ENCODE measurements around the gene CD47. TPM values are rescaled to one million over a fixed set of nuclear protein-coding genes. Genes with fewer than 3 reads are reported as not detected.

CD47 gene
- total and polyA plus RNA-seq, 2 of the 4 experiments (the other 2 are of a cell fraction) = 45.9 to 52.0 TPM

DNA sequence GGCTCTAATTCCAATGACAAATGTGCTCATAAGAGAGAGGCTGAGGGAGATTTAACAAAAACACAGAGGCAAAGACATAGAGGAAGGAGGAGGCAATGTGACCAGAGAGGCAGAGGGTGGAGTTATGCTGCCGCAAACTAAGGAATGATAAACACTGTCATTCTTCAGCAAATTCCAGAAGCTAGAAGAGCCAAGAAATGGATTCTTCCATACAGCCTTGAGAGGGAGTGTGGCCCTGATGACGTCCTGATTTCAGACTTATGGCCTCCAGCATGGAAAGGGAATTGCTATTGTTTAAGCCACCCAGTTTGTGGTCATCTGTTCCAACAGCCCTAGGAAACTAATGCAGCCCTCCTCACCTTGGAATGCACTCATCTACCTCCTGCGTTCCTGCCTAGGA lies 30.5 kb downstream of the CD47 start:
- peak overlapping the region; percentile 89 for H2AK9ac ChIP-seq (replicated peaks; ENCODE audit: low read depth, low read length, poor library complexity)
- TF ChIP-seq, protein P1, sequence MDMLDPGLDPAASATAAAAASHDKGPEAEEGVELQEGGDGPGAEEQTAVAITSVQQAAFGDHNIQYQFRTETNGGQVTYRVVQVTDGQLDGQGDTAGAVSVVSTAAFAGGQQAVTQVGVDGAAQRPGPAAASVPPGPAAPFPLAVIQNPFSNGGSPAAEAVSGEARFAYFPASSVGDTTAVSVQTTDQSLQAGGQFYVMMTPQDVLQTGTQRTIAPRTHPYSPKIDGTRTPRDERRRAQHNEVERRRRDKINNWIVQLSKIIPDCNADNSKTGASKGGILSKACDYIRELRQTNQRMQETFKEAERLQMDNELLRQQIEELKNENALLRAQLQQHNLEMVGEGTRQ (IDR thresholded peaks at IDR 0.05; ENCODE audit: low read depth, low read length) = no peak
- TF ChIP-seq FOS (IDR thresholded peaks at IDR 0.05; ENCODE audit: low read depth, low read length) (no peak), MXI1 (IDR thresholded peaks at IDR 0.05; ENCODE audit: borderline replicate concordance, low read depth, low read length) (no peak; the same call in 1 of the 2 replicates), BHLHE40 (IDR thresholded peaks at IDR 0.05; ENCODE audit: low read depth, low read length) (peak; percentile 36; the same call in 1 of the 2 replicates), RAD21 (IDR thresholded peaks at IDR 0.05; ENCODE audit: low read length) (no peak), NFE2L2 (IDR thresholded peaks at IDR 0.05; ENCODE audit: low read depth, low read length) (no peak)
- H3K27ac ChIP-seq (ENCODE audit: insufficient read depth, low read length) = peak overlapping the region; percentile 88
- peak overlapping the region; percentile 69 for H4K5ac ChIP-seq (ENCODE audit: low read depth, low read length)
- H2BK120ac ChIP-seq (ENCODE audit: low read depth, low read length) = peak overlapping the region; percentile 80
- H3K36me3 ChIP-seq (ENCODE audit: control insufficient read depth, insufficient read depth, low read length) = peaks cover 17% of the 10 kb centered on the region
- H3K23ac ChIP-seq (ENCODE audit: low read depth, low read length) = peak overlapping the region; percentile 77; the same call in 1 of the 2 replicates
- in situ Hi-C loops (cut with MboI; ENCODE audit: low sequenced_read_pairs) (no loop called here), dilution Hi-C loops (cut with HindIII; ENCODE audit: low sequenced_read_pairs, unreplicated experiment) (no loop called here), intact Hi-C loops (cut with micrococcal nuclease) (loop anchor here (10.0 kb wide), 2 partner anchors 344 to 494 kb away; no protein-coding TSS in a partner anchor)
- no TSS peak for BruUV-seq (replicated peaks)
- peaks cover 12% of the 10 kb centered on the region for H3K9me1 ChIP-seq (ENCODE audit: insufficient read depth, low read length)
- H3K4ac ChIP-seq (ENCODE audit: low read depth, low read length) = peak overlapping the region; percentile 89
- no peak overlapping the region for H3K9ac ChIP-seq (ENCODE audit: low read depth, low read length)
- H4K91ac ChIP-seq (ENCODE audit: insufficient read depth, low read depth, low read length) = peak overlapping the region; percentile 97
- CTCF ChIA-PET = interaction anchor here (1.0 kb wide), 2 partner anchors 9 to 417 kb away, joined by 3 to 4 read pairs; no protein-coding TSS in a partner anchor
- peak overlapping the region; percentile 81 for H3K18ac ChIP-seq (ENCODE audit: low read depth, low read length)
- H4K8ac ChIP-seq (ENCODE audit: low read depth in 2 of 2, low read length in 2 of 2) = peak overlapping the region; percentile 26 to 90; a peak in 3 of 4 replicates
- H3K4me1 ChIP-seq (ENCODE audit: control insufficient read depth, insufficient read depth, low read length) = peaks cover 6% of the 10 kb centered on the region
- H3K14ac ChIP-seq (replicated peaks; ENCODE audit: low read depth, low read length) = peak overlapping the region; percentile 68
- POLR2A ChIA-PET (ENCODE audit: unreplicated experiment) = no interaction called here
- no peaks in the 10 kb centered on the region for H3K27me3 ChIP-seq (ENCODE audit: control insufficient read depth, insufficient read depth, low read length)
- no peaks in the 10 kb centered on the region for H3K9me3 ChIP-seq (ENCODE audit: control insufficient read depth, insufficient read depth, low read length)
- WGBS, 2 experiments (ENCODE audit: extremely low coverage in 2 of 2, insufficient read length in 1 of 2) = 0% methylated on average over 1 of the region's 3 CpGs; no CpG with 5 or more reads in 1 of the 2 experiments
- peak overlapping the region; percentile 82 for H2BK20ac ChIP-seq (ENCODE audit: low read depth, low read length)
- ATAC-seq (ENCODE audit: low read depth) = peak; percentile 100
- peak overlapping the region; percentile 89; the same call in 1 of the 3 replicates for H2BK15ac ChIP-seq (ENCODE audit: low read depth, low read length)
- H2BK5ac ChIP-seq (ENCODE audit: low read depth, low read length, poor library complexity, severe bottlenecking) = peak overlapping the region; percentile 96
- H3K4me3 ChIP-seq (ENCODE audit: insufficient read depth, low read depth, low read length) = no peak overlapping the region
- no peaks in the 10 kb centered on the region for H4K20me1 ChIP-seq (ENCODE audit: insufficient read depth, low read length)
- DNase-seq = peak; percentile 90
- H3K79me1 ChIP-seq (ENCODE audit: low read depth in 1 of 2, low read length in 2 of 2) = peaks cover 19 to 44% of the 10 kb centered on the region in 2 experiments
- peak overlapping the region; percentile 79; the same call in 1 of the 2 replicates for H3K56ac ChIP-seq (ENCODE audit: extremely low read depth, insufficient read depth, low read length)
- H3K4me2 ChIP-seq (ENCODE audit: low read depth, low read length) = peak overlapping the region; percentile 56; the same call in 1 of the 2 replicates
- H2AFZ ChIP-seq (replicated peaks; ENCODE audit: low read length, poor library complexity) = peak overlapping the region; percentile 74
- peak overlapping the region; percentile 88; the same call in 1 of the 2 replicates for H2AK5ac ChIP-seq (ENCODE audit: low read depth, low read length)

Data from IMR-90 (cell line).